Lung (tissue), 12 donors: ENCODE results near the gene MEST. TPM values are rescaled to one million over a fixed set of nuclear protein-coding genes. Genes with fewer than 3 reads are reported as not detected.

Source experiments
- ATAC-seq: fragments of 200-7000 bp; cut with Tn5 transposase; one replicate; pipeline ENCODE4 v1.9.1; 2020; ENCODE audit warnings: moderate number of reproducible peaks; ENCODE audit not compliant: insufficient read depth, low FRiP score
- DNase-seq, 3 donors: peaks; one replicate each; pipeline ENCODE4 v3.0.0-alpha.2; 2013 to 2017
- H3K27ac ChIP-seq, 2 donors: one replicate each; pipeline ENCODE4 v1.5.1; 2013; ENCODE audit warnings: mild to moderate bottlenecking in 2 of 2, moderate library complexity in 2 of 2, control low read depth in 1 of 2, inconsistent platforms in 1 of 2, low read depth in 1 of 2, low read length in 1 of 2
- H3K27me3 ChIP-seq, 3 donors: one replicate each; pipeline ENCODE4 v1.5.1; 2013; ENCODE audit warnings: low read length in 2 of 3; ENCODE audit not compliant: control insufficient read depth in 3 of 3, insufficient read depth in 3 of 3
- H3K36me3 ChIP-seq, 4 donors: one replicate each; pipeline ENCODE4 v1.5.1; 2013; ENCODE audit warnings: low read length in 4 of 4, mild to moderate bottlenecking in 1 of 4, moderate library complexity in 1 of 4; ENCODE audit not compliant: control insufficient read depth in 4 of 4, insufficient read depth in 4 of 4
- H3K4me1 ChIP-seq, 5 donors: one replicate each; pipeline ENCODE4 v1.5.1; 2013; ENCODE audit warnings: low read length in 5 of 5, mild to moderate bottlenecking in 2 of 5, moderate library complexity in 1 of 5; ENCODE audit not compliant: control insufficient read depth in 5 of 5, insufficient read depth in 5 of 5
- H3K4me3 ChIP-seq: one replicate; pipeline ENCODE4 v1.5.1; 2013; ENCODE audit warnings: mild to moderate bottlenecking, control low read depth, moderate library complexity
- H3K9ac ChIP-seq, 2 donors: one replicate each; pipeline ENCODE4 v1.5.1; 2013; ENCODE audit warnings: low read length in 2 of 2, control low read depth in 1 of 2; ENCODE audit not compliant: insufficient read depth in 1 of 2
- H3K9me3 ChIP-seq, 4 donors: one replicate each; pipeline ENCODE4 v1.5.1; 2013; ENCODE audit warnings: low read length in 3 of 4, mild to moderate bottlenecking in 1 of 4, moderate library complexity in 1 of 4; ENCODE audit not compliant: control insufficient read depth in 4 of 4, insufficient read depth in 3 of 4
- whole genome bisulfite sequencing, 2 donors: extraction: QIAGEN DNeasy Blood & Tissue Kit; methylation state at CpG; one replicate each; pipeline ENCODE4 v1.1.7; 2013; 5-methylcytosine and 5-hydroxymethylcytosine counted together
- polyA plus RNA-seq, 2 donors: library from polyadenylated mRNA; stranded (reverse); fragments of 200-250 nt; gene quantifications; one replicate each; pipeline ENCODE4 v1.2.1, GENCODE V29; 2013
- total RNA-seq, 2 donors: library from RNA; depleted of rRNA in 1 of 2; stranded (reverse); fragments of >200 nt in 1 of 2; gene quantifications; one replicate each; pipeline ENCODE4 v1.2.1, GENCODE V29; 2014 to 2021
- TF ChIP-seq, protein P1 (sequence below): IDR thresholded peaks from 2 replicates; pipeline ENCODE4 v1.5.1; 2012; ENCODE audit warnings: mild to moderate bottlenecking; ENCODE audit errors: control extremely low read depth, extremely low read depth
- donor health status: control.
- donor health status: control.
- donor health status: Bipolar disorder and iron deficiency.
- donor health status: healthy.
- donor health status: DM: yes; HTN: yes; CAD: no.

MEST gene
- total and polyA plus RNA-seq, 4 donors, result 22.3 to 195 (median 69.5) TPM

DNA sequence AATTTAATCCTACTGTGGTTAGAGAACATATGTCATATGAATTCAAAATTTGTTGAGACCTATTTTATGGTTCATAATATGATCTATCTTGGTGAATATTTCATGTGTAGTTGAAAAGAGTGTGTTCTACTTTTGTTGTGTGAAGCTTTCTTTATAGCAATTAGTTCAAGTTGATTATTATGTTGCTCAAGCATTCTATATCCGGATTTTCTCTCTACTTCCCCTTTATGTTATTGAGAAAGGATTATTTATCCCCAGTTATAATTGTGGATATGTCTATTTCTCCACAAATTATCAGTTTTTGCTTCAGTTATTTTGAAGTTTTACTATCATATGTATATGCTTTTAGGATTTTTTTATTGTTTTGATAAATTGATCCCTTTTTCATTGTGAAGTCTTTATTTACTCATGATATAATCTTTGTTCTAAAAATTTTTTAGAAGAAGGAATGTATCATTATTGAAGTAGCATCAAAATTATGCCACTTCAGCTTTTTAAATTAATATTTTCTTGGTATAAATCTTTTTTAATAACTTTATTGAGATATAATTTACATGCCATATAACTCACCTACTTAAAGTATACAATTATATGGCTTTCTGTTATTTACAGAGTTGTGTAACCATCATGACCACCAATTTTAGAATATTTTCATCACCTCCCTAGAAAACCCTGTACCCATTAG lies 12.0 kb upstream of the MEST start:
- H3K36me3 ChIP-seq, result no peaks in the 10 kb centered on the region
- H3K9ac ChIP-seq, result no peak overlapping the region
- TF ChIP-seq, protein P1, sequence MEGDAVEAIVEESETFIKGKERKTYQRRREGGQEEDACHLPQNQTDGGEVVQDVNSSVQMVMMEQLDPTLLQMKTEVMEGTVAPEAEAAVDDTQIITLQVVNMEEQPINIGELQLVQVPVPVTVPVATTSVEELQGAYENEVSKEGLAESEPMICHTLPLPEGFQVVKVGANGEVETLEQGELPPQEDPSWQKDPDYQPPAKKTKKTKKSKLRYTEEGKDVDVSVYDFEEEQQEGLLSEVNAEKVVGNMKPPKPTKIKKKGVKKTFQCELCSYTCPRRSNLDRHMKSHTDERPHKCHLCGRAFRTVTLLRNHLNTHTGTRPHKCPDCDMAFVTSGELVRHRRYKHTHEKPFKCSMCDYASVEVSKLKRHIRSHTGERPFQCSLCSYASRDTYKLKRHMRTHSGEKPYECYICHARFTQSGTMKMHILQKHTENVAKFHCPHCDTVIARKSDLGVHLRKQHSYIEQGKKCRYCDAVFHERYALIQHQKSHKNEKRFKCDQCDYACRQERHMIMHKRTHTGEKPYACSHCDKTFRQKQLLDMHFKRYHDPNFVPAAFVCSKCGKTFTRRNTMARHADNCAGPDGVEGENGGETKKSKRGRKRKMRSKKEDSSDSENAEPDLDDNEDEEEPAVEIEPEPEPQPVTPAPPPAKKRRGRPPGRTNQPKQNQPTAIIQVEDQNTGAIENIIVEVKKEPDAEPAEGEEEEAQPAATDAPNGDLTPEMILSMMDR, result no peak
- ATAC-seq, result no peak
- no peak for DNase-seq
- H3K4me3 ChIP-seq, result no peak overlapping the region
- H3K27ac ChIP-seq, result no peak overlapping the region
- no peaks in the 10 kb centered on the region for H3K27me3 ChIP-seq
- WGBS, 2 donors, result 14 to 59% methylated on average over 1 of the region's 1 CpG
- H3K4me1 ChIP-seq, result no peaks in the 10 kb centered on the region
- peaks cover 0 to 7% (median 3%) of the 10 kb centered on the region in 4 donors for H3K9me3 ChIP-seq

DNA sequence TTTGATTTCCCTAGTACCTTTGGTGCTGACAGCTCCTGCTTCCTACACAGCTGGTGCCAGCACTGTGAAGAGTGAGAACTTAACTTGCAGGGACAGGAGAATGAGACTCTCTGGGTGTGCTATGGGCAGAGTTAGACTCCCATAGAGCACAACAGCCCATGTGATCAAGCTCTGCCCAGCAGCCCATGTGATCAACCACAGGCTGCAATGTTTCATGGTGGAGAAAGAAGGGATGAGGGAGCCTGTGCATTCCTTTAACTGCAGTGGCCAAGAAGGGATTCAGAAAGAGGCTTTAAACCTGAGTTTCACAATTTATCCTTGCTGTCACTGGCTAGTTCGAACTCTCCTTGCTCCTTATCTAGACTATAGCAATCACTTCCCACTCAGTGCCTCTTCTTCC lies 10.0 kb upstream of the MEST start:
- H3K27me3 ChIP-seq, result no peaks in the 10 kb centered on the region
- TF ChIP-seq, protein P1, result no peak
- no peaks in the 10 kb centered on the region for H3K36me3 ChIP-seq
- no peak for ATAC-seq
- peaks cover 0 to 7% (median 3%) of the 10 kb centered on the region in 4 donors for H3K9me3 ChIP-seq
- peaks cover 0 to 11% (median 4%) of the 10 kb centered on the region in 5 donors for H3K4me1 ChIP-seq
- no peak for DNase-seq
- H3K27ac ChIP-seq, result no peak overlapping the region
- WGBS, 2 donors, result 68 to 77% methylated on average over 1 of the region's 1 CpG
- no peak overlapping the region for H3K4me3 ChIP-seq
- no peak overlapping the region for H3K9ac ChIP-seq

DNA sequence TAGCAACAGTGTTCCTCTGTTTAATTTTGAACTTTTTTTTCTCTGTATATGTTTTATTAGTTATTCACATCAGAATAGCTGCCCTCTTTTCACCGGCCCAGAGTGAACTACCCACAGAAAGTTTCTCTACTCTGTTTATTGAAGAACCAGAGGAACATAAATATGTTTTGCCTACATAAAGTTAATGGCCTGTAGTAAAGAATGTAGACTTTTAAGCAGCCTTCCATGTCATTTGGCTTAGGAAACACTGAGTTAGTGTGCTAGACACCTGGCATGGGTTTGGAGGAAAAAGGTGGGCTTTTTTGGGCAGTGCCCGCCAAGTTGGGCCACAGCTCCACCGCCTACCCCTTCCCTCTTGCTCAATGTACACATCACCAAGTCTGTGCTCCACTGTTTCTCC lies 8.9 kb upstream of the MEST start:
- Histone ChIP-seq H3K4me3 (no peak overlapping the region), H3K27me3 (no peaks in the 10 kb centered on the region), H3K36me3 (no peaks in the 10 kb centered on the region), H3K27ac (no peak overlapping the region), H3K9me3 (peaks cover 0 to 2% (median under 1%) of the 10 kb centered on the region in 4 donors), H3K4me1 (peaks cover 0 to 18% (median 8%) of the 10 kb centered on the region in 5 donors), H3K9ac (no peak overlapping the region)
- TF ChIP-seq, protein P1, result no peak
- no peak for ATAC-seq
- DNase-seq, result no peak
- WGBS, 2 donors, result 94% methylated on average over 3 of the region's 3 CpGs

DNA sequence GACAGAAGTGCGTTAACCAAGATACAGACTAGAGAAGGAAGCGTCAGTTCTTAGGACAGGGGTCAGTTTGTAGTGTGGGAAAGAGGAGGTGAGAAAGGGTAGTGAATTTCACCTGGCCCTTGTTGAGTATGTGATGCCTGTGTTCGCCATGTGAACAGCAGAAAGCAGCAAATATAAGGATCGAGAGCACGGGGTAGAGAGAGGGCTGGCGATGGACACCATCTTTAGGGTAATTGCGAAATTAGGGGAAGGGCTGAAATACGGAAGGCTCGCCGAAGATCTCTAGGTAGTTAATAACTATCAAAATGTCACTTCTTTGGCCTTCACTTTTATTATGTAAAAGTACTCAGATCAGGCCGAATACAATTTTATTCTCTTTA lies 6.2 kb upstream of the MEST start:
- Histone ChIP-seq H3K36me3 (no peaks in the 10 kb centered on the region), H3K4me1 (peaks cover 0 to 44% (median 21%) of the 10 kb centered on the region in 5 donors), H3K27ac (no peak overlapping the region), H3K4me3 (no peak overlapping the region), H3K9ac (peak overlapping the region in 1 of 2 donors; percentile 72), H3K9me3 (no peaks in the 10 kb centered on the region), H3K27me3 (no peaks in the 10 kb centered on the region)
- DNase-seq, result no peak
- ATAC-seq, result no peak
- TF ChIP-seq, protein P1, result no peak
- WGBS, 2 donors, result 64 to 65% methylated on average over 11 of the region's 11 CpGs
